RPMI7951 (cell line): ENCODE data around the gene ZCCHC18. TPM values are rescaled to one million over a fixed set of nuclear protein-coding genes. Genes with fewer than 3 reads are reported as not detected.
"Not testable (repeated sequence)": the region's sequence is repeated elsewhere in the genome, so short reads cannot be mapped to it uniquely, and the experiment has no call there.

ENCODE experiments used
- DNase-seq: peaks from one replicate; pipeline ENCODE4 v3.0.0-alpha.2; 2012; ENCODE audit warnings: low read depth
- total RNA-seq: library from RNA; depleted of rRNA; stranded (reverse); fragments of >200 nt; shearing (Covaris generic); gene quantifications from 2 replicates; pipeline ENCODE4 v1.2.3, GENCODE V29; 2014; rRNA removed

ZCCHC18 gene
- total RNA-seq: 0.20 TPM in 1 of 2 replicates, not detected in the other

- DNase-seq: peak; percentile 47
Measured at GRCh38 chrX:104112326-104112951, at the start of gene ZCCHC18. ZCCHC18 (plus strand) TSS chrX:104112523; CDS start chrX:104114112, 1,589 bp downstream.

- not testable (repeated sequence) for DNase-seq
Measured at GRCh38 chrX:104062636-104063035, 49.7 kb upstream of the ZCCHC18 start.

GRCh38 chrX:104075778-104076445 is 36.4 kb upstream of the ZCCHC18 start, which contains the start of gene TMSB15C:
TMSB15C (minus strand) TSS chrX:104076236.
- DNase-seq: not testable (repeated sequence)

- not testable (repeated sequence) for DNase-seq
Measured at GRCh38 chrX:104077854-104078253, 34.5 kb upstream of the ZCCHC18 start.

- no peak for DNase-seq
Measured at GRCh38 chrX:104084063-104084462, 28.3 kb upstream of the ZCCHC18 start.

- DNase-seq: no peak
Measured at GRCh38 chrX:104084534-104085277, 27.6 kb upstream of the ZCCHC18 start.

- DNase-seq: no peak
Measured at GRCh38 chrX:104085477-104085876, 26.8 kb upstream of the ZCCHC18 start.

- DNase-seq: no peak
Measured at GRCh38 chrX:104085919-104086318, 26.4 kb upstream of the ZCCHC18 start.

GRCh38 chrX:104098151-104098808 is 14.0 kb upstream of the ZCCHC18 start:
- peak; percentile 53 for DNase-seq

GRCh38 chrX:104098919-104099318 is 13.4 kb upstream of the ZCCHC18 start:
- DNase-seq: no peak

- no peak for DNase-seq
Measured at GRCh38 chrX:104104676-104105075, 7.6 kb upstream of the ZCCHC18 start.

- no peak for DNase-seq
Measured at GRCh38 chrX:104105330-104106262, 6.7 kb upstream of the ZCCHC18 start.

- no peak for DNase-seq
Measured at GRCh38 chrX:104108955-104109354, 3.4 kb upstream of the ZCCHC18 start.

GRCh38 chrX:104110491-104111240 is 1.7 kb upstream of the ZCCHC18 start:
- not testable (repeated sequence) for DNase-seq

- peak; percentile 47 for DNase-seq
Measured at GRCh38 chrX:104113222-104113965, 1.1 kb downstream of the ZCCHC18 start.

GRCh38 chrX:104117759-104118158 is 5.4 kb downstream of the ZCCHC18 start:
- no peak for DNase-seq

- DNase-seq: no peak
Measured at GRCh38 chrX:104118765-104119164, 6.4 kb downstream of the ZCCHC18 start.

- DNase-seq: no peak
Measured at GRCh38 chrX:104122829-104123228, 10.5 kb downstream of the ZCCHC18 start.

- no peak for DNase-seq
Measured at GRCh38 chrX:104126856-104127255, 14.5 kb downstream of the ZCCHC18 start.
